HFF-Myc (cell line): Measurements from ENCODE around the gene CSF3R.
"Not testable (repeated sequence)": the region's sequence is repeated elsewhere in the genome, so short reads cannot be mapped to it uniquely, and the experiment has no call there.

Experiments used
- DNase-seq: peaks from one replicate; pipeline ENCODE4 v3.0.0-alpha.2; 2011; ENCODE audit warnings: low read depth; ENCODE audit errors: extremely low read depth
- H3K4me3 ChIP-seq: replicated peaks from 2 replicates; pipeline ENCODE4 v1.5.1; 2011; ENCODE audit warnings: low read depth, mild to moderate bottlenecking, control low read depth, low read length
- TF ChIP-seq, protein P1 (sequence below): IDR thresholded peaks from 2 replicates; pipeline ENCODE4 v1.5.1; 2012; ENCODE audit warnings: mild to moderate bottlenecking, low read depth, low read length, control low read depth; ENCODE audit errors: missing control alignments

CSF3R gene

GRCh38 chr1:36506276-36506920 lies 23.7 kb upstream of the CSF3R start:
- TF ChIP-seq, protein P1, sequence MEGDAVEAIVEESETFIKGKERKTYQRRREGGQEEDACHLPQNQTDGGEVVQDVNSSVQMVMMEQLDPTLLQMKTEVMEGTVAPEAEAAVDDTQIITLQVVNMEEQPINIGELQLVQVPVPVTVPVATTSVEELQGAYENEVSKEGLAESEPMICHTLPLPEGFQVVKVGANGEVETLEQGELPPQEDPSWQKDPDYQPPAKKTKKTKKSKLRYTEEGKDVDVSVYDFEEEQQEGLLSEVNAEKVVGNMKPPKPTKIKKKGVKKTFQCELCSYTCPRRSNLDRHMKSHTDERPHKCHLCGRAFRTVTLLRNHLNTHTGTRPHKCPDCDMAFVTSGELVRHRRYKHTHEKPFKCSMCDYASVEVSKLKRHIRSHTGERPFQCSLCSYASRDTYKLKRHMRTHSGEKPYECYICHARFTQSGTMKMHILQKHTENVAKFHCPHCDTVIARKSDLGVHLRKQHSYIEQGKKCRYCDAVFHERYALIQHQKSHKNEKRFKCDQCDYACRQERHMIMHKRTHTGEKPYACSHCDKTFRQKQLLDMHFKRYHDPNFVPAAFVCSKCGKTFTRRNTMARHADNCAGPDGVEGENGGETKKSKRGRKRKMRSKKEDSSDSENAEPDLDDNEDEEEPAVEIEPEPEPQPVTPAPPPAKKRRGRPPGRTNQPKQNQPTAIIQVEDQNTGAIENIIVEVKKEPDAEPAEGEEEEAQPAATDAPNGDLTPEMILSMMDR: no peak
- DNase-seq: no peak
- no peak overlapping the region for H3K4me3 ChIP-seq

DNA sequence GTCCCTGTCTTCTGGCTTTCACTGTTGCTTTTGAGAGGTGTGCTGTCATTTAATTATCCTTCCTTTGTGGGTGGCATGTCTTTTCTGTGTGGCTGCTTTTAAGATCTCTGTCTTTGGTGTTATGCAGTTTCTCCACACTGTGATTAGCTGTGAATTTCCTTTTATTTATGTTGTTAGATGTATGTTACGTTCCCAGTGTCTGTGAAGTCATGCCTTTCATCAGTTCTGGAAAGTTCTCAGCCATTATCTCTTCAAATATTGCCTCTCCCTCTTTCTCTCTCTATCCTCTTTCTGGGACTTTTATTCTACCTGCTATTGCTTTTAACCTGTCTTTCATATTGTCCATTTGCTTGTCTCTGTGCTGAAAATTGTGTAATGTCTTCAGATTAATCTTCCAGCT lies 21.0 kb upstream of the CSF3R start:
- DNase-seq: no peak
- H3K4me3 ChIP-seq: no peak overlapping the region
- TF ChIP-seq, protein P1: no peak

DNA sequence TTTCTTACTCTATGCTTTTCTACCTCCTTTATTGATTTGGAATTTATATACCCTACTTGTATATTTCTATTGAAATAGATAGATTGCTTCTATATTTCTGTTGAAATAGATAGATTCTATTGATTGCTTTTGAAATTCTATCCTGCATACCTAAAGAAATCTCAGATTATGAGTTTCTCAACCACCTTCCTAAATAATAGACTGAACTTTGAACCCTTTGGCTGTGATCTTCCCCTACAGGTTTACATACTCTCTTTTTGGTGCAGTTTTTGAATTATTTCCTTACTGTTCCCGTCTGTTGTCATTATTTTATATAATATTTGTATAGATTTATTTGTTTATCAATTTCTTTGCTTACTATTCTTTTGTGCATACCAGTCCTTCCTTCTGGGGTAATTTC lies 20.4 kb upstream of the CSF3R start:
- TF ChIP-seq, protein P1: no peak
- DNase-seq: no peak
- no peak overlapping the region for H3K4me3 ChIP-seq

- no peak for DNase-seq
- H3K4me3 ChIP-seq: no peak overlapping the region
- TF ChIP-seq, protein P1: no peak
Observed at GRCh38 chr1:36502616-36503015, 19.9 kb upstream of the CSF3R start.

DNA sequence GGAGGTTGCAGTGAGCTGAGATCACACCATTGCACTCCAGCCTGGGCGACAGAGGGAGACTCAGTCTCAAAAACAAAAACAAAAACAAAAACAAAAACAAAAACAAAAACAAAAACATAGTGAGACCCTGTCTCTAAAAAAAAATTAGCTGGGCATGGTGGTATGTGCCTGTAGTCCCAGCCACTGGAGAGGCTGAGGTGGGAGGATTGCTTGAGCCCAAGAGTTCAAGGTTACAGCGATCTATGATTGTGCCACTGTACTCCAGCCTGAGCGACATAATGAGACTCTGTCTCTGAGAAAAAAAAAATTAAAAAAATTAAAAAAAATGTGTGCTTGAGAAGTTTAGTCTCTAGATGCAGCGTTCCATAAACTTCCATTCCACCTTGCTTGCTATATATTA lies 19.2 kb upstream of the CSF3R start:
- not testable (repeated sequence) for H3K4me3 ChIP-seq, DNase-seq

GRCh38 chr1:36497207-36497606 lies 14.5 kb upstream of the CSF3R start:
- DNase-seq: no peak
- H3K4me3 ChIP-seq: no peak overlapping the region
- TF ChIP-seq, protein P1: no peak

DNA sequence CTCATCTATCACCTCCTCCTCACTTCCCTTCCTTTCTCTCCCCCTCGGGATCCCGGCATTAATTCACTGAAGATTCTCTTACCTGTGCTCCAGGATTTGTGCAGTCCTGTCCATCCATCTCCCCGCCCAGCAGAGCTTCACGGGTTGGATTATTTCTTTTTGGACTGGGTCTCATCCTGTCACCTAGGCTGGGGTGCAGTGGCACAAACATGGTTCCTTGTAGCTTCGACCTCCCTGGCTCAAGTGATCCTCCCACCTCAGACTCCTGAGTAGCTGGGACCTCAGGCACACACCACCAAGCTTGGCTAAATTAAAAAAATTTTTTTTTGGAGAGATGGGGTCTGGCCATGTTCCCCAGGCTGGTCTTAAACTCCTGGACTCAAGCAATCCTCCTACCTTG lies 12.3 kb upstream of the CSF3R start:
- no peak for DNase-seq
- TF ChIP-seq, protein P1: no peak
- H3K4me3 ChIP-seq: no peak overlapping the region
